ENCODE measurements around the gene LSM4. TPM values are rescaled to one million over a fixed set of nuclear protein-coding genes. Genes with fewer than 3 reads are reported as not detected.

The LSM4 gene
- total and polyA plus RNA-seq, 2 of the 13 experiments (the other 11 are each of a cell fraction or from before 2014, with no cell fraction given) = 65.8 to 166 TPM

- TF ChIP-seq ZNF770 (CRISPR knock-in tag; IDR thresholded peaks at IDR 0.05) (peak; percentile 70), PTBP1 (IDR thresholded peaks at IDR 0.05; ENCODE audit: low read depth, low read length, poor library complexity, severe bottlenecking) (no peak), CBFB (CRISPR knock-in tag; IDR thresholded peaks at IDR 0.05) (no peak), CERS6 (CRISPR knock-in tag; IDR thresholded peaks at IDR 0.05) (no peak), ZNF24 (IDR thresholded peaks at IDR 0.05) (peak; percentile 44; the same call in 1 of the 2 replicates), MXD1 (CRISPR knock-in tag; IDR thresholded peaks at IDR 0.05) (no peak), NR2F6 (IDR thresholded peaks at IDR 0.05) (no peak), NR2F6 (CRISPR knock-in tag; IDR thresholded peaks at IDR 0.05) (no peak), ZNF597 (CRISPR knock-in tag; IDR thresholded peaks at IDR 0.05) (no peak), ZNF629 (CRISPR knock-in tag; conservative IDR thresholded peaks at IDR 0.05) (peak; percentile 56), RFX3 (CRISPR knock-in tag; IDR thresholded peaks at IDR 0.05) (no peak), UBTF (CRISPR knock-in tag; IDR thresholded peaks at IDR 0.05) (no peak), ZBTB38 (CRISPR knock-in tag; IDR thresholded peaks at IDR 0.05) (no peak), ZSCAN5A (CRISPR knock-in tag; IDR thresholded peaks at IDR 0.05; ENCODE audit: borderline replicate concordance) (no peak)
Observed at GRCh38 chr19:18290302-18291018, 32.4 kb downstream of the LSM4 start (continued).
